Tibial artery (tissue), 4 donors: ENCODE results near the gene TSPAN14.

Experiments
- DNase-seq, 2 donors: peaks; one replicate each; pipeline ENCODE4 v3.0.0-alpha.2; 2019
- H3K27ac ChIP-seq, 2 donors: fragments of 200-600 bp; sonication (generic) in 1 of 2; 1 replicate in 1 of 2; 2 replicates in 1 of 2; pipeline ENCODE4 v1.5.1; 2018 to 2019; ENCODE audit warnings: mild to moderate bottlenecking in 1 of 2
- H3K27me3 ChIP-seq, 2 donors: fragments of 200-600 bp; sonication (generic) in 1 of 2; one replicate each; pipeline versions ENCODE4 v1.5.1 to v1.6.0; 2016 to 2019
- H3K36me3 ChIP-seq, 3 donors: fragments of 200-600 bp; sonication (generic) in 2 of 3; one replicate each; pipeline ENCODE4 v1.5.1; 2016 to 2019; ENCODE audit warnings: mild to moderate bottlenecking in 2 of 3
- H3K4me1 ChIP-seq, 4 donors: fragments of 200-600 bp; sonication (generic) in 2 of 4; 1 replicate in 3 of 4; 2 replicates in 1 of 4; pipeline ENCODE4 v1.5.1; 2016 to 2019
- H3K4me3 ChIP-seq, 2 donors: fragments of 200-600 bp; sonication (generic) in 1 of 2; 1 replicate in 1 of 2; 2 replicates in 1 of 2; pipeline ENCODE4 v1.5.1; 2018 to 2019; ENCODE audit warnings: mild to moderate bottlenecking in 2 of 2
- H3K9me3 ChIP-seq, 3 donors: fragments of 200-600 bp; sonication (generic) in 1 of 3; one replicate each; pipeline ENCODE4 v1.5.1; 2016 to 2019
- intact Hi-C: fragments of 100-400 bp; cut with DNase I; formaldehyde crosslinking; loops from one replicate; pipeline ENCODE4 v1.15.0; 2023; ENCODE audit warnings: low total_unique reads
- TF ChIP-seq, protein P1 (sequence below), 2 experiments: fragments of 200-600 bp in 1 of 2; fragments of 450-650 bp in 1 of 2; IDR thresholded peaks; one replicate each; pipeline ENCODE4 v1.5.1; 2017 to 2019; ENCODE audit warnings: antibody characterized with exemption in 2 of 2, mild to moderate bottlenecking in 1 of 2, moderate library complexity in 1 of 2

The TSPAN14 gene

DNA sequence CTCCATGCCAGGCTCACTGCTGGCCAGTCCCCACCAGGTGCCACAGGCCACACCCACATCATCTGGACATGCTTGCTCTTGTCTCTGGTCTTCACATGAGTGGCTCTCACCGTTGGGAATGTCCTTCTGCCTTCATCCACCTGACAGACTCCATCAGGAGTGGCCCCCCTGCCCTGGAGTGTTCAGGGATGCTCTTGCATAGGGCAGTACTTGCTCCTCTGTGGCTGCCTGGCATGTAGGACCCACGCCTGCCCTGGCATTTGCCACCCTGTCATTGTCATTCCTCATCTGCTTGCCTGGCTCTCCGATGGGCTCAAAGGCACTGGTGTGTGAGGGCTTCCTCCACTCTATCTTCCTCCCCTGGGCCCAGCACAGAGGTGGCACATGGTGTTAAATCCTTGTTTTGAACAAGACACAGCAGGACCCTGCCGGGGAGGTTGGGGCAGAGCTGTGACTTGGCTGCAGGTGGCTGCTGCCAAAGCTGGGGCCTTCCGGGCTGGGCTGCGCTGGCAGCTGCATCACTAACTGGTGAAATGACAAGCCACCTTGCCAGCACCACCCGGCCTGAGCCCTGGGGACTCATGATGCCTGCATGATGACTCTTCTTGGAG, 85.4 kb downstream of the TSPAN14 start:
- intact Hi-C loops: no loop called here
- no peak overlapping the region for H3K4me3 ChIP-seq
- TF ChIP-seq, protein P1, sequence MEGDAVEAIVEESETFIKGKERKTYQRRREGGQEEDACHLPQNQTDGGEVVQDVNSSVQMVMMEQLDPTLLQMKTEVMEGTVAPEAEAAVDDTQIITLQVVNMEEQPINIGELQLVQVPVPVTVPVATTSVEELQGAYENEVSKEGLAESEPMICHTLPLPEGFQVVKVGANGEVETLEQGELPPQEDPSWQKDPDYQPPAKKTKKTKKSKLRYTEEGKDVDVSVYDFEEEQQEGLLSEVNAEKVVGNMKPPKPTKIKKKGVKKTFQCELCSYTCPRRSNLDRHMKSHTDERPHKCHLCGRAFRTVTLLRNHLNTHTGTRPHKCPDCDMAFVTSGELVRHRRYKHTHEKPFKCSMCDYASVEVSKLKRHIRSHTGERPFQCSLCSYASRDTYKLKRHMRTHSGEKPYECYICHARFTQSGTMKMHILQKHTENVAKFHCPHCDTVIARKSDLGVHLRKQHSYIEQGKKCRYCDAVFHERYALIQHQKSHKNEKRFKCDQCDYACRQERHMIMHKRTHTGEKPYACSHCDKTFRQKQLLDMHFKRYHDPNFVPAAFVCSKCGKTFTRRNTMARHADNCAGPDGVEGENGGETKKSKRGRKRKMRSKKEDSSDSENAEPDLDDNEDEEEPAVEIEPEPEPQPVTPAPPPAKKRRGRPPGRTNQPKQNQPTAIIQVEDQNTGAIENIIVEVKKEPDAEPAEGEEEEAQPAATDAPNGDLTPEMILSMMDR (IDR thresholded peaks at IDR 0.05): no peak
- no peaks in the 10 kb centered on the region for H3K36me3 ChIP-seq
- no peak for DNase-seq
- peaks cover 0 to 5% of the 10 kb centered on the region in 2 donors for H3K27me3 ChIP-seq
- H3K27ac ChIP-seq: no peak overlapping the region
- H3K9me3 ChIP-seq: no peaks in the 10 kb centered on the region
- H3K4me1 ChIP-seq: peaks cover 0 to 3% (median 0%) of the 10 kb centered on the region in 4 donors

DNA sequence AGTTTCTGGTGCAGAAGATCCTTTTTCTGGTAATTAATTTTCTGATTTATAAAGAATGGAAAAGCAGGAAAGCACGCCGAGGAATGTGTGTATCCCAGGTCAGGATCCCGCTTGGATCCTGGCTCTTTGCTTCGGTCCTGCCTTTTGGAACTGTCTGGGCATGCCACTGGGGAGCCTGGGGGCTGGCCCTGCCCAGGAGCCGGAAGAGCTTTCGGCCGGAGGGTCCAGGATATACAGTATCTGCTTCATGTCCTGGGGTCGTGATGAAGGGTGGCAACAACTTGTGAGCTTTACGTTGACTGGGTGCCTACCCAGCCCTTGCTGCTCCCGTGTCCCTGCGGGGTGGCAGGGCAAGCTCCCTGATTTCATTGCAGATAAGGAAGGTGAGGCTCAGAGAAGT, 86.0 kb downstream of the TSPAN14 start:
- Histone ChIP-seq H3K9me3 (no peaks in the 10 kb centered on the region), H3K4me1 (peaks cover 0 to 3% (median 0%) of the 10 kb centered on the region in 4 donors), H3K4me3 (no peak overlapping the region), H3K27ac (no peak overlapping the region), H3K36me3 (no peaks in the 10 kb centered on the region), H3K27me3 (peaks cover 0 to 5% of the 10 kb centered on the region in 2 donors)
- TF ChIP-seq, protein P1 (IDR thresholded peaks at IDR 0.05): no peak
- intact Hi-C loops: no loop called here
- DNase-seq: no peak

DNA sequence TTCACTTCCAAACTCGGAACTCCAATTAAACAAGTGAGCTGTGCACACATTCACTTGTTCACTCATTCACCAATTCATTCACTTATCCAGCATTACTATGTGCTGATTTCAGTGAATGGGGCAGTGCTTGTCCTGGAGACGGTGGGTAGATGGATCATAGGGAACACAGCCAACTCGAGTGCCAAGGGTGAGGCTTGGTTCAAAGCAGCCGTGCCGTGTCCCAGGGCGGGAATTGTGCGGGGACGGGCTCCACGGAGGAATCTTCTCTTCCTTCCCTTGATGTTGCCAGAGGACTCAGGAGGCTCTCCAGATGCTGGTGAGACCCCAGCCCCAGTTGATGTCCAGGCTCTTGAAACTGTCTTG, 86.5 kb downstream of the TSPAN14 start:
- H3K27ac ChIP-seq: no peak overlapping the region
- no peak for DNase-seq
- TF ChIP-seq, protein P1 (IDR thresholded peaks at IDR 0.05): no peak
- intact Hi-C loops: no loop called here
- H3K4me3 ChIP-seq: no peak overlapping the region
- H3K9me3 ChIP-seq: no peaks in the 10 kb centered on the region
- H3K4me1 ChIP-seq: peaks cover 0 to 3% (median 0%) of the 10 kb centered on the region in 4 donors
- H3K27me3 ChIP-seq: peaks cover 0 to 5% of the 10 kb centered on the region in 2 donors
- H3K36me3 ChIP-seq: no peaks in the 10 kb centered on the region

DNA sequence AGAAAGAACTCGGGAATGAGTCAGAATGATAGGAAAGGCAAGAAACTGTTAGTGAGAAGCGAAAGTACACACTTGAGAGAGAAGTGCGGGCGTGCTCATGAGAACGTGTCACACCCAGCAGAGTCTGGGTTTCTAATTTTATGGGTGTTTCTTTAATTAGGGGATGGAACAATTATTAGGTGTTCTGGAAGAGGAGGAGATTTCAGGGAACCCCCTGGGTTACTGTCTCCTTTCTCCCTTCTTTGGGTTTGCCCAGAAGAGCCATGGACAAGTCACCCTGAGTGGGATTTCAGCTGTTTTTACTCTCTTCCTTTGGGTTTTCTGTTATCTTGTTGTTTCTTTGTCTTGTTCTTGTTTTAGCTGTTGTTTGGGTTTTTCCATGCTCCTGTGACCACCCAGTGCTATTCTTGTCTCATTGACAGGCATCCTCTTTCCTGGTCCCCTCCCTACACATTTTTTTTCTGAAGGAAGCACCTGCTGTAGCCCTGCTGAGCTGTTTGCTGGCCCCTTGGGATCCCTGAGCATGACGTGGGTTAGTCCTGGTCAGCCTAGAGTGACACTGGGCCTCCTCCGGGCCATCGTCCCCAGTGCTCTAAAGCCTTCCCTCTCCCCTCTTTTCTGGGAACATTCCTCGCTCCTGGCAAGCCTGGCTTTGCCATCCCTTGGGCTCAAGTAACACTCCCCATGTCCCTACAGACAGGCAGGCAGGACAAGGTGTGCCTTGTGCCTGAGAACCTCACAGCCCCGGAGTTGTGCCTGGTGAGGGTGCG, 87.1 kb downstream of the TSPAN14 start:
- peaks cover 0 to 3% (median 0%) of the 10 kb centered on the region in 4 donors for H3K4me1 ChIP-seq
- H3K36me3 ChIP-seq: no peaks in the 10 kb centered on the region
- H3K27me3 ChIP-seq: peaks cover 0 to 3% of the 10 kb centered on the region in 2 donors
- TF ChIP-seq, protein P1 (IDR thresholded peaks at IDR 0.05): no peak
- H3K4me3 ChIP-seq: no peak overlapping the region
- intact Hi-C loops: no loop called here
- no peak for DNase-seq
- no peak overlapping the region for H3K27ac ChIP-seq
- no peaks in the 10 kb centered on the region for H3K9me3 ChIP-seq

DNA sequence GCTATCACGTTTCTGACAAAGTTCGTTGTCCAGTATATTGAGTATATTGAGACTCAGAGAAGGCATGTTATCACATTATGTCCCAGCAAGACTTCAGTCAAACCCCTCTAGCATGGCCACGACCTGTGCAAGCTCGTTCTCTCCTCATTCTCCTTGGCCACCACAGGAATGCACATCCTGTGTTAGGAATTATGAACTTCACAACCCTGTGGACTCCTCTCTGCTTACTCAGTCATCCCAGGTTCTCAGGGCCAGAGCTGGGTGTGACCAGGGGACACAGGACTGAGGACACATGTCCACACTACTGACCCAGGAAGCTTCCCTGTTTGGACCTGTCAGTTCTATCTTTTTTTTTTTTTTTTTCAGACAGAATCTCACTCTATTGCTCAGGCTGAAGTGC, 87.9 kb downstream of the TSPAN14 start:
- H3K4me1 ChIP-seq: peaks cover 0 to 3% (median 0%) of the 10 kb centered on the region in 4 donors
- TF ChIP-seq, protein P1 (IDR thresholded peaks at IDR 0.05): no peak
- H3K27me3 ChIP-seq: no peaks in the 10 kb centered on the region
- intact Hi-C loops: no loop called here
- no peak overlapping the region for H3K27ac ChIP-seq
- H3K4me3 ChIP-seq: no peak overlapping the region
- H3K36me3 ChIP-seq: no peaks in the 10 kb centered on the region
- H3K9me3 ChIP-seq: no peaks in the 10 kb centered on the region
- no peak for DNase-seq
